Measurements from ENCODE around the gene GRAMD1A.
"Not testable (repeated sequence)": the region's sequence is repeated elsewhere in the genome, so short reads cannot be mapped to it uniquely, and the experiment has no call there.

The GRAMD1A gene

DNA sequence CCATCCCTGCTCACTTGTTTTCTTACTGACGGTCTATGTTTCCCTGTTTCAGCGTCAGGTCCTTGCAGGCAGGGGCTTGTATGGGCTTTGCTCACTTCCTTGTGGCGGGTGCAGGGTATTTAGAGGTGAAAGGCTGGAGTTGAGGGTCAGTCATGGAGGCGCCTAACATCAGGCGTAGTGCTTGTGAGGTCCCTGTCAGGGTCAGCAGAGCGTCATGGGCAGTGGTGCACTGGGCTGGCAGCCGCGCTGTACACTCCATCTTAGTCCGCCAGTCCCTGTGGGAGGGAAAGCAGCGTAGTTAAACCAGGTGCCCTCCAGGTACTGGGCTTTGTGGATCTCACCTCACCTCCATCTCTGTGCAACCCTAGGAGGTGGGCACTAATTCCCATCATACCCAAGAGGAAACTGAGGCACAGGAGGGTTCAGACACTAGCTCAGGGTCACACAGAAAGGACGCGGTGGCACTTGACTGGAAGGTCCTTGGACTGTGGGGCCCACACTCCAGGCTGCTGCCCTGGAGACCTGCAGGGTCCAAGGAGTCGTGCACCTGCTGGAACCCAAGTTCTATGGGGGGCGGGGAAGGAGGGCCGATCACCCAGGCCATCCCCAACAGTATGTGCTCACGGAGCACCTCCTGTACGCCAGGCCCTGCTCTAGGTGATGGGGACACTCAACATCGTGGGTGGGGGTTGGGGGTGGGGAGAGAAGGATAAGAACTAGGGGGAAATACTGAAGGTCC is 4.6 kb downstream of the GRAMD1A start:
- DNase-seq, result no peak

DNA sequence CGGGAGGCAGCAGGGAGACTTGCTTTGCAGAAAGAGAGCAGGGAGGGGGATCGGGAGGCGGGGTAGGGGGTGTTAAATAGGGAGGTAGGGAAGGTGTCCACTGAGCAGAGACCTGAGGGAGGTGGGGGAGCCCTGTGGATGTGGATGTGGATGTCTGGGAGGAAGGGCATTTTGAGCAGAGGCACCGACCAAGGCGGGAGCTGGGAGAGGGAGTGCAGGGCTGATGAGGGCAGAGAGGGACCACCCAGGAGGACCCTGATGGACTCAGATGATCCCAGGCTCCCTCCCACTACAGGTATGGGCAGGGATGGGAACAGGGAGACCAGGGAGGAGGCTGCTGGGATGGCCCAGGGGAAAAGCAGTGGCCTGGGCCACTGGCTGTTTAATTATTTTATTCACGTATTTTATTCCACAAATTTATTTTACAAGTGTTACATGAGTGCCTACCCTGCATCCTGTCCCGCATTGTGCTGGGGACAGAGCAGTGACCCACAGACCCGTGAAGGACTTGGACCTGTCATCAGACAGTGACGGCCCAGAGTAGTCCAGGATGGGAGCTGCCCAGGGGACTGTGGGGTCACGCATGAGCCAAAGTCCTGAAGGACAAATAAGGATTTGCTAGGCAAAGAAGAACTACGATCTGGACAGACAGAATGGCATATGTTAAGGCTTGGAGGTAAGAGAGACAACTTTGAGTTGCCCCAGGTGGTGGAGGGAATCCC is 5.3 kb downstream of the GRAMD1A start:
- no peak for DNase-seq

DNA sequence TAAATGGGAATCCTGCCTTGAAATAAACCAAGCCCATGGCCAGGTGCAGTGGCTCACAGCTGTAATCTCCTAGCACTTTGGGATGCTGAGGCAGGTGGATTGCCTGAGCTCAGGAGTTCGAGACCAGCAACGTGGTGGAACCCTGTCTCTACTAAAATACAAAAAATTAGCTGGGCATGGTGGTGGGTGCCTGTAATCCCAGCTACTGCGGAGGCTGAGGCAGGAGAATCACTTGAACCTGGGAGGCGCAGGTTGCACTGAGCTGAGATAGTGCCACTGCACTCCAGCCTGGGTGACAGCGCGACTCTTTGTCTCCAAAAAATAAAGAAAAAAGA is 5.9 kb downstream of the GRAMD1A start:
- DNase-seq, result not testable (repeated sequence)

DNA sequence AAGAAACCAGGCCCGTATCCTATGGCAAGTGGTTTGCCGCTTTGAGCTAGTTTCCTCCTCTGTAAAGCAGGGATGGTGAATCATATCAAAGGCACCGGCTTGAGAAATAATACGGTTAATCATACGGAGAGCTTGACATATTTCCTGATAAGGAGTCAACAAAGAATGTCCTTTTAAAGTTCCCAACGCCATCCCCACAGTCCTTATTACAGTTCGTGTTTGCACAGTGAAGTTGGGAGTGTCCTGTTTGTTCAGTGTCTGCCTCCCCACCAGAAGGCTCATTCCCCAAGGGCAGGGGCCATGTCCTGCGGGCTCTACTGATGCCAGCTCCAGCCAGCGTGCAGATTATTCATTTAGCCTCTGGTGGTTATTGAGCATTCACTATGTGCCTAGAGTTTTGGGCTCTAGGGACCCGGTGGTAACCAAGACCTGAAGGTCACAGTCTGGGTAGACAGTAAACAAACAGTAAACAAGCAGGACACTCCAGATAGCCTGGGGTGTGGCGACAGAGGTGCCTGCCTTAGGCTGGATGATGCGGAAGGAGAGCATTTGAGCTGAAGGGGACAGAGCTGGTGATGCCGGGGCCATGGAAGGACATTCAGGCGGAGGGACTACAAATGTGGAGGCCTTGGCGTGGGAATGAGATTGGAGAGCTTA is 6.3 kb downstream of the GRAMD1A start:
- DNase-seq, result peak; percentile 38

DNA sequence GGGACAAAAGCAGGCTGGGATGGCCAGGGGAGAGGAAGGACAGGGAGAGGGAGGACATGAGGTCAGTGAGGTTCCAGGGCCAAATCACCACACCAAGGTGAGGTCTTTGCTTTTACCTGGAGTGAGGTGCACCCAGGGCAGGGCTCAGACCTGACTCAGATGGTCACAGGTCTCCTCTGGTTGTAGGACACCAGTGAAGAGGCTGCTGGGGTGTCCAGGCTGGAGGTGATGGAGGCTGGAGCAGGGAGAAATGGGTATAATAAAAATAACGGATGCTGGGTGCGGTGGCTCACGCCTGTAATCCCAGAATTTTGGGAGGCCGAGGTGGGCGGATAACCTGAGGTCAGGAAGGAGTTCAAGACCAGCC is 6.9 kb downstream of the GRAMD1A start:
- DNase-seq, result no peak

DNA sequence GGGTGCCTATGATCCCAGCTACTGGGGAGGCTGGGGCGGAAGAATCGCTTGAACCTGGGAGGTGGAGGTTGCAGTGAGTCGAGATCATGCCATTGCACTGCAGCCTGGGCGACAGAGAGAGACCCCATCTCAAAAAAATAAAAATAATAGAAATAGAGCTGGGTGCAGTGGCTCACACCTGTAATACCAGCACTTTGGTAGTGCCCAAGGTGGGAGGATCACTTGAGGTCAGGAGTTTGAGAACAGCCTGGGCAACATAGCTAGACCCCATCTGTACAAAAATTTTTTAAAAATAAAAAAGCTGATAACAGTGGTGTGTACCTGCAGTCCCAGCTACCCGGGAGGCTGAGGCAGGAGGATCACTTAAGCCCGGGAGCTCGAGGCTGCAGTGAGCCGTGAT is 7.3 kb downstream of the GRAMD1A start:
- not testable (repeated sequence) for DNase-seq

DNA sequence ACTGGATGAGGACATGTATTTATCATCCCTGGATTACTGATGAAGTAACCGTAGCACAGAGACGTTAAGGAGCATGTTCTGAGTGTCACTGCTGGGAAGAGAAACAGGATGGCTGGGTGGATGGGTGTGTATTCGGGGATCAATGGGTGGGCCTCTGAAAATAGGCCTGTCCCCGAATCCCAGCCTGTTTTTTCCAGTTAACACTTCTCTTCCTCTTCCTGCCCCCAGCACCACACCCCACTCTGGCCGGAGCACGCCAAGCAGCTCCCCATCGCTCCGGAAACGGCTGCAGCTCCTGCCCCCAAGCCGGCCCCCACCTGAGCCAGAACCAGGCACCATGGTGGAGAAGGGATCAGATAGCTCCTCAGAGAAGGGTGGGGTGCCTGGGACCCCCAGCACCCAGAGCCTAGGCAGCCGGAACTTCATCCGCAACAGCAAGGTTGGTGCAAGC is 8.8 kb downstream of the GRAMD1A start:
- DNase-seq, result no peak

DNA sequence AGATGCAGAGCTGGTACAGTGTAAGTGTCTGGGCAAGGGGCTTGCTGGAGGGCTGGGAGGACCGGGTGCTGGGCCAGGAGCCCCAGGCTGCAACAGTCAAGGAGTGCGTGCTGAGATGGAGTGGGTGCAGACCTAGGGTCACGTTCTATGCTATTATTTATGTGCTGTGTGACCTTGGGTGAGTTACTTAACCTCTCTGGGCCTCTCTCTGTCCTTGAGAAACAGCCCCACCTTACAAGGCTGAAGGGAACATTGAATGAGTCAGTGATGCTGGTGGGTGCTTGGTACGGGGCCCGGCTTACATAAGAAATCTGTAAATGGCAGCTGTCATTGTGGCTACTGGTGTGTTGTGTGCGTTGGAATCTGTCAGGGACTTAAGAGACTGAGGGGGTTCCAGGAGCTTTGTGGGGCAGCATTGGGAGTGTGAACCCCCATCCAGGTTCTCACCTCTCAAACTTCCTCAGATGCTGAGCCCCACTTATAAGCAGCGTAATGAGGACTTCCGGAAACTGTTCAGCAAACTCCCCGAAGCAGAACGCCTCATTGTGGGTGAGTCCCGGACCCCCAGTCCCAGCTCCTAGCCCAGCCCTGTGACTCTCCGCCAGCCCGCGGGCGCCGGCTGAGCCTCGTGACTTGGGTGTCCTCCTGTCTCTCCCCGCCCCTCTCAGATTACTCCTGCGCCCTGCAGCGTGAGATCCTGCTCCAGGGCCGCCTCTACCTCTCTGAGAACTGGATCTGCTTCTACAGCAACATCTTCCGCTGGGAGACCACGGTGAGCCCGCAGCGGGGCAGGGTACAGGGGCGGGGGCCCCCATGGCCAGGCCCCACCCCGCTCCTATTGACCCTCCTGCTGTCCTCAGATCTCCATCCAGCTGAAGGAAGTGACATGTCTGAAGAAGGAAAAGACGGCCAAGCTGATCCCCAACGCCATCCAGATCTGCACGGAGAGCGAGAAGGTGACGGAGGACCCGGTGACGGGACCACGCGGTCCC is 9.6 kb downstream of the GRAMD1A start:
- no peak for DNase-seq

DNA sequence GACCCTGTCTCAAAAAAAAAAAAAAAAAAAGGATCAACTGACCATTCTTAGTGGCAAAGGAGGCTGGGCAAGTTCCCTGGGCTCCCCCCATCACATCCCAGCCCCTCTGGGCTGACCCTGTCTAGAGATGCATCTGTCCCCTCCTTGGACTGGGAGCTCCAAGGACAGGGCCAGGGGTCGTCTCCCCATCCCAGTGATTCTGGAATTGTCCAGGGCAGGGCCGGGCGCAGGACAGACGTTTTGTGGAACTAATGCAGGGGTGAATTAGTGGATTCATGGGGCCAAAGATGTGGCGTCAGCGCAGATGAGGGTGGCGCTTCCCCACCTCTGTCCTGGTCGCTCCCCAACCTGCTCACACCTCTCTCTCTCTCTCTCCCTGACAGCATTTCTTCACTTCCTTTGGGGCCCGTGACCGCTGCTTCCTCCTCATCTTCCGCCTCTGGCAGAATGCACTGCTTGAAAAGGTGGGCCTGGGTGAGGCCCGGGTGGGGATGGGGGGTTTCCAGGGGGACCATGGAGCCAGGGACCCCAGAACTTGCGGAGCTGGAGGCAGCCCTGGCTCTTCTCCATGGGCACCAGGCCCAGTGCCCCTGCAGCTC is 11.1 kb downstream of the GRAMD1A start:
- DNase-seq, result no peak

DNA sequence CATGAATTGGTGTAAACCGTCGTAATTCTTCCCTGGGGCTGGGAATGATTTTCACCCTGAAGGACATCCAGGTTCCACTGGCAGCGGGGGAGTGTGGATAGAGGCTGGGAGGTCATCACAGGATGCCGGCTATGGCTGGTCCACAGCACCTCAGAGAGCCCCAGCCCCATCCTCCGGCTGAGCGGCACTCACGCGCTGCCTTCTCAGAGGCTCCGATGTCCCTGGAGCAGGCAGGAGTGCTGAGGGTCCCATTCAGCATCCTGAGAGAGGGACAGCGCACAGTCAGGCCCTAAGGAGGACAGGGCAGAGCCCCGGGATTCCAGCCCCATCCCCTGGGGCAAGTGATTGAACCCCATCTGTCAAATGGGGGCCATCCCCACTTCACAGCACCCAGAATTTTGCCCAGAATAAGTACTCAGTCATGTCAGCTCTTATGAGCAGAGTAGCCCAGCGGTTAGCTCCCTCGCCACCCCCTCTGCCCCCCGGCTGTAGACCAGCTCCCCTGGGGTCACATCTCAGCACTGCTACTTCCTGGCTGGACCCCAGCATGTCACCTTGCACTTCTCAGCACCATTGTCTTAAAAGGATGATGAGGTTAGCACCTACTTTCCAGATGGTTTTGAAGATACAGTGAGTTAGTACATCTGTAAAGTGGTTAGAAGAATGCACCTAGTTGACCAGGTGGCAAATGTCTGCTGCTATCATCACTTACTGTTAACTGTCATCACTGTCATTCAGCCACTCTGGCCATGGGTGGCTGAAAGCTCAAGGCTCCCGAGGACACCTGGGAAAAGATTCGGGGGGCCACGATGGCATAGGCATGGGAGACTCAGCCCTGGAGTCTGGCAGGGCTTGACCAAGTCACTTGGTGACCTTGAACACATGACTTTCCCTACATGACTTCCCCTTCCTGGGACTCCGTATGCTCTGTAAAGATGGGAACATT is 11.9 kb downstream of the GRAMD1A start:
- DNase-seq, result no peak

DNA sequence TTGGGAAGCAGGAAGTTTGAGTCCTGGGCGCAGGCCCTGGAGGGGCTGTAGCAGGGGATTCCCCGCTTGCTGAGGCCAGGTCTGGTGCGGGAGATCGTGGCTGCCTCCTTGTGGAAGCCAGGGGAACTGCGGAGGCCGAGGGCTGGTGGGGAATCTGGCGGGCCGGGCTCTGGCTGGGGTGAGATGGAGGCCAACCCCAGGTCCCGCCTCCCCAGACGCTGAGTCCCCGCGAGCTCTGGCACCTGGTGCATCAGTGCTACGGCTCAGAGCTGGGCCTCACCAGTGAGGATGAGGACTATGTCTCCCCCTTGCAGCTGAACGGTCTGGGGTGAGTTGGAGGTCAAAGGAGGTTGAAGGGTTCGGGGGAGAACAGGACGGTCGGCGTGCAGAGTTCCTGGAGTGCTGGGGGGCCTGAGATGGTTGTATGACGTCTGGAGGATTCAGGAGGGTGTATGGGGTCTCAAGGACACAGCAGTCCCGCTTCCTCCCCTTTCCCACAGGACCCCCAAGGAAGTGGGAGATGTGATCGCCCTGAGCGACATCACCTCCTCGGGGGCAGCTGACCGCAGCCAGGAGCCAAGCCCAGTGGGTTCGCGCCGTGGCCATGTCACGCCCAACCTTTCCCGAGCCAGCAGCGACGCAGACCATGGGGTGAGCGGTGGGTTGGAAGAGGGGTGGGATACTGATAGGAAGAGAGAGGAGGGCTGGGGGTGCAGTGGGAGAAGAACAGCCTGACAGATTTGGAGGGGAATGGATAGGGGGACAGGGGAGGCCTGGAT is 13.1 kb downstream of the GRAMD1A start:
- peak; percentile 53 for DNase-seq

DNA sequence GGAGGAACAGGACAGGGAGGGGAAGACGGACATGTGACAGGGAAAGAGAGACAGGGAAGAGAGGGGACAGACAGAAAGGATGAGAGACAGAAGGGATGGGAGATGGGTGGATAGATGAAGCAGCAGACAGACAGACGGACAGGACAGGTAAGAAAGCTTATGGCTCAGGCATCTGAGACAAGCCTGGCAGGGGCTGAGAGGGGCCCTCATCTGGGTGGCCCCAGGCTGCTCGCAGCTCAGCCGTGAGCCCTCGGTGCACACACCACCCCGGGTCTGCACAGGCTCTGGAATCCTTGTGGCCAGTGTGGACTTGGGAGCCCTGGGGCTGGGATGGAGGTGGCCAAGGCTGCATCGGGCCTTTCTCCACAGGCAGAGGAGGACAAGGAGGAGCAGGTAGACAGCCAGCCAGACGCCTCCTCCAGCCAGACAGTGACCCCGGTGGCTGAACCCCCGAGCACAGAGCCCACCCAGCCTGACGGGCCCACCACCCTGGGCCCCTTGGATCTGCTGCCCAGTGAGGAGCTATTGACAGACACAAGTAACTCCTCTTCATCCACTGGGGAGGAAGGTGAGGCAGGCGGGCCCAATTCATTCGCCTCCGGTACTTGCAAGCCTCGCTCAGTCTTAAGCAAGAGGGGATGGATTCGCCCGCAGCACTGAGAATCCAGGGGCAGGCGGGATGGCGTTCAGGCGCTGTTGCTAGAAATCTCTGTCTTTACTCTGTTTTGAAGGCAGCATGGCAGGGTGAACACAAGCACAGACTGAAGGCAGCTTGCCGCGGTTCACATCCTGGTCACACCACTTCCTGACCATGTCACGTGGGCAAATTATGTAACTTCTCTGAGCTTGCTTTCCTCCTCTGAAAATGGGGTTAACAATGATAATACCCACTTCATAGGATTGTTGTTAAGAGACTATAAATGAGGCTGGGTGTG is 14.0 kb downstream of the GRAMD1A start:
- DNase-seq, result no peak

DNA sequence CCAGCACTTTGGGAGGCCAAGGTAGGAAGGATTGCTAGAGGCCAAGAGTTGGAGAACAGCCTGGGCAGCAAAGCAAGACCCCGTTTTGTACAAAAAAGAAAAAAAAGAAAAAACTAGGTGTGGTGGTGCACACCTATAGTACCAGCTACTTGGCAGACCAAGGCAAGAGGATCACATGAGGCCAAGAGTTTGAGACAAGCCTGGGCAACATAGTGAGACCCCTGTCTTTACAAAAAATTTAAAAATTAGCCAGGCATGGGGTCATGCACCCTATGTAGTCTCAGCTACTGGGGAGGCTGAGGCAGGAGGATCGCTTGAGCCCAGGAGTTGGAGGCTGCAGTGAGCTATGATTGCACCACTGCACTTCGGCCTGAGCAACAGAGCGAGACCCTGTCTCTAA is 14.7 kb downstream of the GRAMD1A start:
- DNase-seq, result not testable (repeated sequence)

DNA sequence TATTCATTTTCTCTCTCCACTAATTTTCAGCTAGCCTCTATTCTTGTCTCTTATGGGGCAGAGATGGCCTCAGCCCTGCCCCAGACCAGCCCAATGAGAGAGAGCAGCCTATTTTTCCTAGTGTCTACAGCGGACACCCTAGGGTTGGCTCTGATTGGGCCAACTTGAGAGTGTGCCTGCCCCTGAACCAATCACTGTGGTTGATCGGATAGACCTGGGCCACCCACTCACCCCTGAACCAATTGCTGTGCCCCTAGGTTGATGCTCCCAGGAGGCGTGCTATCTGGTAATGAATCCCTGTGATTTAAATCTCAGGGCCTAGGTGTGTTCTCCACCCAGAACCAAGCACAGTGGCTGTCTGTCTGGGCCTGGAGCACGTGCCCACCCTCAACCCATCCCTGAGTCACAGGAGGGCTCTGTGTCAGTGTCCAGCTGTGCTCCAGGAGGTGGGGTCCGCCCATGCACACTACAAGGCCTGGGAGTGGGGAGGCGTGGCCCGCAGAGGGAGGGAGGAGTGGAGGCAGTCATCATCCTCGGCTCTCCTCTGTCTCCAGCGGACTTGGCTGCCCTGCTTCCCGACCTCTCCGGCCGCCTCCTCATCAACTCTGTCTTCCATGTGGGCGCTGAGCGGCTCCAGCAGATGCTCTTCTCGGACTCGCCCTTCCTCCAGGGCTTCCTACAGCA is 15.3 kb downstream of the GRAMD1A start:
- no peak for DNase-seq

DNA sequence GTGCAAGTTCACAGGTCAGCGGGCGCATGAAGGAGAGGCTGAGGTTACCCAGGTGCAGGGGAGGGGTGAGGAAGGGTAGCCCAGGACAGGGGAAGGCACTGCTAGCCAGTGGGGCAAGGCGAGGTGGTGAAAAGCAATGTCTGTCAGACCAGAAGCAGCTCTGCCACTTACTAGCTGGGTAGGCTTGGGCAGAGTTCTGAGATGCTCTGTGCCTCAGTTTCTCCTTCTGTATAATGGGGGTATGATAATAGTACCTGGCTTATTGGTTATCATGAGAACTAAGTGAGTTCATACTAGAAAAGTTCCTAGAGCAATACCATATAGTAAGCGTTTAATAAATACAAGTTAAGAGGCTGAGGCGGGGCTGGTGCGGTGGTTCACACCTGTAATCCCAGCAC is 15.8 kb downstream of the GRAMD1A start:
- no peak for DNase-seq

DNA sequence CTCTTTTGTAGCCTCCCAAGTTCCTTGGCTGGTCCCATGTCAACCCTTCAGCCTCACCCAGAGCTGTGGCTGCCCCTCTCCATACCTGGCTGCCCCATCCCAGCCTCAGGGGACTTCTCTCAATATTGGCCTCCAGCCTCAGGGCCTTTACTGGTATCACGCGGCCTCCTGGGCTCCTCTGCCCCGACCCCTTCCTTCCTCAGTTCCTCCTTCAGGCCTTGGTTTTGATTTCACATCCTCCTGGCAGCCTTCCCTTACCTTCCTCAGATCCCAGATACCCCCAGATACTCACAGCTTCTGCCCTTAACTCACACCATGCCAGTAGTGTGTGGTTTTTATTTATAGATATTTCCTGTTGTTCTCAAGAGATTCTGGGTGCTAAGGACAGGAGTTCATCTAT is 17.4 kb downstream of the GRAMD1A start:
- no peak for DNase-seq

DNA sequence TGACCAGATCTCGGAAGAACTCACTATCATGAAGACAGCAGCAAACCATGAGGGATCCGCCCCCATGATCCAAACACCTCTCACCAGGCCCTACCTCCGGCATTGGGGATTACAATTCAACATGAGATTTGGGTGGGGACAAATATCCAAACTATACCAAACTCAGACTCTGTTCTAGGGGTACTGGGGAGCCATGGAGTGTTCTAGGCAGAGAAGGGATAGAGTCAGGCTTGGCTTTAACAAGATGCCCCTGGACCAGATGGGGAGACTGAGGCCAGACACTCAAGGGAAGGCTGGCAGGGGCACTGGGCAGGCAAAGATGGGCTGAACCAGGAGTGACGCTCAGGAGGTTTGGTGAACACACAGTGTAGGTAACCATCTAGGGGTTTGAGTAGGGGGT is 18.3 kb downstream of the GRAMD1A start:
- no peak for DNase-seq

DNA sequence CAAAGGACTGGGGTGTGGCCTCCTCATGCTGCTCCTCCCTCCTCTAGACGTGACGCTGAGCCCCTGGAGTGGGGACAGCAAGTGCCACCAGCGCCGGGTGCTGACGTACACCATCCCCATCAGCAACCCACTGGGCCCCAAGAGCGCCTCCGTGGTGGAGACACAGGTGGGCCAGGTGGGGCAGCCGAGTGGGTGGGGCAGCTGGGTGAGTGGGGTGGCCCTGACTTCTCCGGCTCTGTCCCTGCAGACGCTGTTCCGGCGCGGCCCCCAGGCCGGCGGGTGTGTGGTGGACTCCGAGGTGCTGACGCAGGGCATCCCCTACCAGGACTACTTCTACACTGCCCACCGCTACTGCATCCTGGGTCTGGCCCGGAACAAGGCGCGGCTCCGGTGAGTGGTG is 19.0 kb downstream of the GRAMD1A start:
- no peak for DNase-seq

All from fibroblast of skin of scalp (primary cell).